Germinal center (tissue), 1 donor: ENCODE measurements around the gene SLC38A6.
A peak's percentile ranks its signal among the peaks of the same experiment; 100 is the strongest.
"Not testable (repeated sequence)": the region's sequence is repeated elsewhere in the genome, so short reads cannot be mapped to it uniquely, and the experiment has no call there.

Experiments used
- DNase-seq: peaks from one replicate; pipeline ENCODE4 v3.0.0; 2012; ENCODE audit warnings: mixed read lengths, low spot score

SLC38A6 gene

DNA sequence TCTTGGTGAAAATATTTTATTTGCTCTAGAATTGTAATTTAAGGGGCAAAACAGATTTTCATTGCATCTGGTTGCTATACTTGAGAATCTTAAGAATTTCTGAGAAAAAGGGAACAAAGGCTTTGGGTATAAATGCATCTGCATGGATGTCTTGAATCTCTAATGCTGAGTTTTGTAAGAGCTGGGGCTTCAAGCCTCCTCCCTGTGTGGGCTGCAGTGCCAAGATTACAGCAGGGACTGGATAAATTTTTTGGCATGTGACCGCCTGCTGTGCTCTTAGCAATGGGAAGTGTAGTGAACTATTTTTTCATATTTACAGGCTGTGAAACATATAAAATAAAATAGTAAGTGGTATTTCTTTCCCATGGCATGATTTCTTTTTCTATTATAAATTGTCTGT, 70.0 kb downstream of the SLC38A6 start:
- no peak for DNase-seq

GRCh38 chr14:61051621-61052020, 70.6 kb downstream of the SLC38A6 start:
- DNase-seq, result no peak

DNA sequence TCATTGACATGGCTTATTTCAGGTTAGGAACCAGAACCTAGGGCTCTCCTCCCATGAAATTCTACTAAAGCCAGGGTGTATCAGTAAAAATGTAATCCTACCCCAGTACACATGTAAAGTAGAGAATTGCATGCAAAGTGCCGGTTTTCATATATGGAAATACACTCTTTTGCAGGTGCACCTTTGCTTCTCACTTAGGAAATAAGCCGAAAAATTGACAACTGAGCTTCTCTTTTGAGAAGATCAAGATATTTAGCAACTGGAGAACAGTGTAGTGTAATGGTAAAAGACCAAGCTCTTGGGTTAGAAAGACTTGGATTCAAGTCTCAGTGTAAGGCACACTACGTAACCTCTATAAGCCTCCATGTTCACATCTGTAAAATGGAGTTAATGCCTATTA, 82.4 kb downstream of the SLC38A6 start:
- no peak for DNase-seq

GRCh38 chr14:61064210-61064609, 83.2 kb downstream of the SLC38A6 start:
- no peak for DNase-seq

GRCh38 chr14:61064856-61065255, 83.8 kb downstream of the SLC38A6 start:
- DNase-seq, result no peak

DNA sequence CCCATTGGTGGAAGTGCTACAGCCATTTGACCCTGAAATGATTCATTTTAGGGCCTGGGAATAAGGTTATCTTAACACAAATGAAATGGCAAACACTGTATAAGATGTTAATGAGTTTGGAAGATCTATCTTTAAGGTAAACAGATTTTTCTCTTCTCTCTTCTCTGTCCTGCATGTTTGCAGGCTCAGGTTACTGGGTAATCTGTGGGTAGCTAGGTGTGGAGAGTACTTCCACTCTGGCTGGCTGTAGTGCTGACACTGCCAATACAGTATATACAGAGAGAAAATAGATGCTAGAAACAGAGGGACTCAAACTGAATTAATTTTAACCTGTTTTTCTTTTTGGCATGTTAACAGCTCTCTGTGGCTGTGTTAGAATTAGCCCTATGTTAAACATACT, 84.6 kb downstream of the SLC38A6 start:
- no peak for DNase-seq

- not testable (repeated sequence) for DNase-seq
Observed at GRCh38 chr14:61072442-61072841, 91.4 kb downstream of the SLC38A6 start.

DNA sequence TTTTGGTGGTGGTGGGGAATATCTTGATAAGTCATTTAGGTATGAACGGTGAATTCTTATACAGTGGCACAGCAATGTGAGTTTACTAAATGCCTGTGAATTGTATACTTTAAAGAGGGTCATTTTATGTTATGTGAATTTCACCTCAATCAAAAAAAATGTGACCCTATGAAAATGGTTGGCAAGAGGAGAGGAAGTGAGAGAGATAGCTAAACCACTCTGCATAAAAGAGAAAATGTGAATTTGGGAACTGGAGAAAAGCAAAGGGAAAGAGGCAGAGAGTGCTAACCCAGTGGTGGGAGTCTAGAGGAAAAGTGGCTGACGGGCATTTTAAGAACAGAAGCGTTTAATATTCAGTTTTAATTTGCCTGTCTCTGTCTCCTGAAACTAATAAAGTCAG, 93.8 kb downstream of the SLC38A6 start:
- DNase-seq, result no peak

GRCh38 chr14:61076556-61076955, 95.5 kb downstream of the SLC38A6 start:
- no peak for DNase-seq

DNA sequence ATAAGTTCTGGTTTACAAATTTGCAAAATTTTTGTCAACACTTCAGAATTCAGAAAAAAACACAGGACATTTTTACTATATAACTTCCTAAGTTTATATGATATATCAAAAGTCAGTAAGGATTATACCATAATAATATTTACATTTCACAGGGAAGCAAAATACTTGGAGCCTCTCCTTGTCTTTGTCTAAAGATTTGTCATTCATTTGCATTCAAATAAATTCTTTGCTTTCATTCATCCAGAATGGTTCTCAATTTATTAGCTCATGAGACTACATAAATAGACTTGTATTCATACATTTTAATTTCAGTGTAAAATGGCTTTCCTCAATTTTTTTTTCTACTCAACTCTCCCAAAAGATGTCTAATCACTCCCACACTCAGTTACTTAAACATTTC, 96.4 kb downstream of the SLC38A6 start:
- no peak for DNase-seq

GRCh38 chr14:61077951-61078720, 97.1 kb downstream of the SLC38A6 start:
- DNase-seq, result no peak

- peak; percentile 77 for DNase-seq
Observed at GRCh38 chr14:61080591-61081010, 99.6 kb downstream of the SLC38A6 start.

DNA sequence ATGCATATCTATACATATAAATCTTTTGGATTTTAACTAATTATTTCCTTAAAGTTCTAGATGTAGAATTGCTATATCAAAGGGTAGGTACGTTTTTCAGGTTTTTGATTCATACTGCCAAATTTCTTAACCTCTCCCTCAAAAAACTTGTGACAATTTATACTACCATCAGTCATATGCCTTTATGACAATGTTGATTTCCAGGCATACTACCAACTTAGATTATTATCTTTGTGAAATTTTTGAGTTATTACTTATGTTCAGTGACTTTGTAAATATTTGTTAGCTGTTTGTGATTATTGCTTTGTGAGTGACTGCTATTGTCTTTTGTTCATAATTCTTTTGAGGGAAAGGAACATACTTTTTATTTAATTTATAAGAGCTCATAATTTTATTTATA, 107.0 kb downstream of the SLC38A6 start:
- DNase-seq, result no peak

DNA sequence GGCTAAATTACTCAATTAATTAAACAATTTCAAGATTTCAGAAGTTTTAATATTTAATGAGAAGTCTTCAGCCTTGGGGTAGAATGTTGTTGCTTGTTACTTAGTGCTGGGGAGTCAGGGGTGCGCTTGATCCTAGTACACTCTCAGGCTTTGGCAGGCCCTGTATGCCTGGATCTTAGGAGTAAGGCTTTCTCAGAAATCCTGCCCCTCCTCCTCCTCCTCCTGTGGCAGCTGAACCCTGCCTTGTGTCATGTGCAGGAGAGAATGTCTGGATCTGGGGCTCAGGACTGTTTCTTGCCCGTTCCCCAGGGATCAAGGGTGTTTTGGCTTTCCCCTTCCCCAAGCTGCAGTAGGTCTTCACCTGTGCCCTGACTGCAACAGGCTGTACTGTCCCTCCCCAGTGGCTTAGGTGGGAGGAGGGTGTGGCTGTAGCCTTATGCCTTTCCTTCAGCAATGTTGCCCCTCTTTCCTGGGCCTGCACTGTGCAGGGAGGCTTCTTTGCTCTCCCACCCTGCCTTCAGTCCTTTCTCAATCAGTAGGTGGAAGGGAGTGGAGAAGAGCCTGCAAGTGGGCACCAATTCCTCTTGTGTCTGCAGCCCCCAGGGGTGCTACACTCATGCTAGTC, 108.2 kb downstream of the SLC38A6 start:
- no peak for DNase-seq

DNA sequence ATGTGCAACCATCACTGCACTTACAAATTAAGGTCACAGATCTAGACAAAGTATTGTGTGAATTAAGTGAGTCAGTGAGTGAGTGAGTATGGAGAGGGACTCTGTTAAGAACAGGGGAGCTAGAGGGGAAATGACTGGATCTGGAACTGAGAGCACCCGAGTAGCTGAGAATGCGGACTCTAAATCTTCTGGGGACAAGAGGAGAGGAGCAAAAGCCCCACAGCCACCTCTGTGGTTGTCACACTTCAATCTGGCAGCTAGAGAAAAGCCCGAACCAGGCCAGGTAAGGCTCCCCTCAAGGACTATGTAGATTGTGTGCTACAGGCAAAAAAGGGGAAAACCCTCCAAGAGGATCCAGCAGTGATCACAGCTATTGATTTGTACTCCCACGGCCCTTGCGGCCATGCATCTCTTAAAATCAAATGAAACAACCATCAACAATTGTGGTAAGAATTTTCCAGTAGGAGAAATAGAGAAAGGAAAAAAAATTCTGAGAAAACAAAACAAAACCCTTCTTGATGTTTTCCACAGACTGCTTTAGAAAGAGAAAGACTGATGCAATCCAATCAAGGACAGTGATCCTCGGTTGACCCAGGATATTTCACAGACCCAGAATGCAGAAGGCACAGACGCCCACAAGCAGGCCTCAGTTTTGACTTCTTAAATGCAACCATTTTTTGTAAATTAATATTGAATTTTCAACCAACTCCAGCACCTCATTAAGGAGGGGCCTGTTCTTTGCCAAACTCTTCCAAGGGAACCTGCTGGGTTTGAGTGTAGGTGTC, 109.6 kb downstream of the SLC38A6 start:
- DNase-seq, result no peak

DNA sequence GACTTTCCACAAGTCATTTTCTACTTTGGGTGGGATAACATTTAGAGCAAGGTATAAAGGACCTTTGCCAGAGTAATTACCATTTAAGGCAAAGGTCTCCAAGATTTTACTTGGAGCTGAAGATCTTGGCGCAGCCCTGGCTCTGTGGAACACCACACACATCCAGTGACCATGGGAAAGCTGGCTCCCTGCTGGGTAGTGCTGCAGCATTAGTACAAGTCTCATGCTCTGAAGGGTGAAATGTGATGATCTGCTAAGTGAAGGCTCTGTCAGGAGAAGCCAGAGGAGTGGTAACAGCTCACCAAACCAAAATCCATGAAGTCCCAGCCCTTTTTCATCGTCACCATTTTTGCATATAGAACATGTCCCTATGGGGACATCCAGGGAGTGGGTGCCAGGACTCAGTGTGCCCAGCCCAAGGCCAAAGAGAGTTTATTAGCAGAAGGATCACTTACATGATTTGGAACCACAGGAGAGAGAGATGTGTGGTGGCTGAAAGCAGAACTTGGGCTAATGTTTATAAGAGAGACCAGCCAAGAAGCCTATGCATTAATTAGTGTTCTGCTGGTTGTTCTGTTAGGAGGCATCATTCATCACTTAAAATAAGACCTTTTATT, 110.7 kb downstream of the SLC38A6 start:
- DNase-seq, result no peak

DNA sequence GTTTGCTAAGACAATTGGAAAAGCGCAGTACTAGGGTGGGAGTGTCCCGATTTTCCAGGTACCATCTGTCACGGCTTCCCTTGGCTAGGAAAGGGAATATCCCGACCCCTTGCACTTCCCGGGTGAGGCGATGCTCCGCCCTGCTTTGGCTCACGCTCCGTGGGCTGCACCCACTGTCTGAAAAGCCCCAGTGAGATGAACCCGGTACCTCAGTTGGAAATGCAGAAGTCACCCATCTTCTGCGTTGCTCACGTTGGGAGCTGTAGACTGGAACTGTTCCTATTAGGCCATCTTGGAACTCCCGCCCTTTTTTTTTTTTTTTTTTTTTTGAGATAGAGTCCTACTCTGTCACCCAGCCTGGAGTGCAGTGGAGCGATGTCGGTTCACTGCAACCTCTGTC, 117.1 kb downstream of the SLC38A6 start:
- not testable (repeated sequence) for DNase-seq

DNA sequence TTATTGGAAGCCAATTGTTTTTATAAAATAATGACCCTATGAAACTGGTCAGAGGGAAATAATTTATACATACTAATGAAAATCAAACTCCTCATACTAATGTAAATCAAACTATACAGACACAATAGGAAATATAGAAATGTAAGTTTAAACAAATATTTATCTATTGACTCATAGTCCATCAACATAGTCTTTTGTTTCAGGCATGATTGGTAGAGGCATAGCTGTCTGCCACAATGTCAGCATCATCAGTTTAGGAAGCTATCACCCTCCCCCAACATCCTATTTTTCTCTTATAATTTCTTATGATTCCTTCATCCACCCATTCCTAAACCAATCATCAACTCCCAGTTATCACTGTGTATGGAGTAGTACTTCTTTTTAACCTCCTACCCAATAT, 117.7 kb downstream of the SLC38A6 start:
- DNase-seq, result no peak

DNA sequence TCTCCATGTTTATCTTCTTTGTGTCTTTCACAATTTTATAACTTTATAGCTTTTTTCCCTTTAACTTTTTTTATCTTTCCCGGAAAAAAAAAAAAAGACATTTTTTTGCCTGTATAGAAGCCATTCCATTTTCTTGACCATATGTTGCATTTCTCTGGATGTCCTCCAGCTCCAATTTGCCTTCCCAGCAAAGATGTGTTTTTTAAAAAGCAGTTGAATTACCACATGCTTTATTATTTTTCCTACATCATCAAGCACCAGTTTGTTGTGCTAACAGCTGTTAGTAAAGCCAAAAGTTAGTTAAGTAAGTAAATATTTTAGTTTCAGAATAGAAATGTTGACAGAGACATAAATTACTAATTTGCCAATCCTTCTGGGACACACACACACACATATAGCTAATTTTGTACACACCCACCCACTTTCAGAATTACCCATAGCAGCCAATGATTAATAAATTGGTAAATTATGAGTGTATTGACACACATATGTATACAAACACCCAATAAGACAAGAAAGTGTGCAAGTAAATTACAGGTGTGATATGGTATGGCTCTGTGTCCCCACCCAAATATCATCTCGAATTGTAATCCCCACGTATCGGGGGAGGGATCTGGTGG, 118.3 kb downstream of the SLC38A6 start:
- no peak for DNase-seq

DNA sequence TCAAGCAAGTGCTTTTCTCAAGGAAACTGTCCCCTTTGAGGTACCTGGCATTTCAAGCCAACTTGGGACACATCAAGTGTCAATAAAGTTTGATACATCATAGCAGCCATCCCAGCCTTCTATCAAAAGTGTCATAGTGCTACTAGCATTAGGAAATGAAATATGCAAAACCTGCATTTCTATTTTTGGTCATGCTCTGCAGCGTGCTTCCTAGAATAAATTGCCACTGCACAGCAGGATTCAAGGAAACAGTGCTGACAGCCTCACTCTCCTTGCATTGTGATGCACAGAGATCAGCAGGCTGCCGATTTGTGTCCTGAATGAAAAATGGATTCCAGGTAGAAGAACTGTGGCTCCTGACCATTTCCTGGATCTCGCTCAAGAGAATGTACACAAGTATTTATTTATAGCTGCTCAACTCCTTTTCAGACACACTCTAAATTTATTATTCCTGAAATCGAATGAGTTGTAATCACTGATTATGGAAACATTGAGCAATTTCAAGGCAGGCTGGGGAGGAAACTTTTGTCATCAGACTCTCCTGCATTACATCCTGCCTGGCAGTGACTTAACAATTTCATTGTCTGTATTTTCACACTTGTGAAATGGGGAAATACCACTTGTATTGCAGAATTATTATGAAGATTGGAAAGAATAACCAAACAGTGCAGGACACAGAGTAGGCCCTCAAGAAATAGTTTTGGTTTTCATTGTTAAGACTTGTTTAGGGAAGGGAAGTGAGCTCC, 120.9 kb downstream of the SLC38A6 start:
- no peak for DNase-seq
